NCI-H82 (cell line): ENCODE measurements around the gene PLEKHG1.
A peak's percentile ranks its signal among the peaks of the same experiment; 100 is the strongest.

Experiments
- DNase-seq: peaks from one replicate; lab custom pipeline; 2025; lab: John Stamatoyannopoulos, UW

The PLEKHG1 gene

DNA sequence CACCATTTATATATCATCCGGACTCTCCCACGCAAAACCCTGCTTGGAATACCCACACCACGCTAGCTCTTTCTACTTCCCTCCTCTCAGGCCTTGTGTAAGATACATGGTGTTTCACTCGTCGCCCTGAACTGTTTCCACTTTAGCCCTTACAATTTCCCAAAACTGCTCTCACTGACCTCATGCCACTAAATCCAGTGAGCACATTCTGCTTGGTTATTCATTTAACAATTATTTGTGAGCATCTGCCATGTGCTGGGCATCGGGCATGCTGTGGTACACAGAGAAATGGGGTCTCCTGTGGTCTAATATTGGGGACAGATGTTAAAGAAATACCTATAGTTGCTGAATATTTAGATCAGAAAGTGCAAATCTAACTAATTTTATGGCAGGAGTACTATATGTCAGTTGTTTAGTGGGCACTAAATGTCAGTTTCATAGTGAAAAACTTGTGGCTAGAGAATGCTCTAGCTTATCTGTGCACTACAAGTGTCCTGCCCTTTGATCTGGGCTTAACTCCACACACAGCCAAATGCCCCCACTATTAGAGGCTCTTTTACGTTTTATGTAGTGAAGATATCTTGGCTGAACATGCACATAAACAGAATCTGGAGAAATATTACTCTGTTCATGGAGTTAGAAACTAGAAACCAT lies 41.0 kb downstream of the PLEKHG1 start:
- no peak for DNase-seq

DNA sequence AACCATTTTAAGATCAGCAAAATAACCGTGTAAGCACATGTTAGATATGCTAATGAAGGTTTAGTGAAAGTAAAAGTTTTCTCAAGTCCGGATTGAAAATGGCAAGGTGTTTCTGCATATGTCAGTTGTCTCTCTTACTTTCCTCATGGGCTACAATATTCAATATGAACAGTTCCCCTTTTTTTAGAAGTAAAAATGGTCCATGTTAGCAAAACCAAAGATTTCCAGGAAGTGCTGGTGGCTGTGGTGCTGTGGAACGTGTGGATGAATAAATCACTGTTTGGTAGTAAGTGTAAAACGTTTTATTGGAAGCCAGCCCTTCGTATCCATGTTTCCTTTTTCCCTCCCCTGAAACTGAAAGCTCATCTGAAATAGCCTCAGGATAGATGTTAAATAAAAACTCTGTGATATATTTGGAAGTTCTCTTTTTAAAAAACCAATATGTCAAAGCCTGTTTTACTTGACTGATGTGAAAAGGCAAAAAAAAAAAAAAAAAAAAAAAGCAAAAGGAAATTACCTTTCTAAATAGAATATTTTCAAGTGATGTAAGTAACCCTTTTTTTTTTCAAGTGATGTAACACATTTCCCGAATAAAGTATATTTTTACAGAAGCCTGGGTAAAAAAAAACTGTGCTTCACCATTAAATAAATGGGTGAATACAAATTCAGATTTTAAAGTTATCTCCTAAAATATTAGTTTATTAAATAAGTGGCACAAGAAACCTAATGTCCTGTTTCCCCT lies 41.9 kb downstream of the PLEKHG1 start:
- DNase-seq, result no peak

DNA sequence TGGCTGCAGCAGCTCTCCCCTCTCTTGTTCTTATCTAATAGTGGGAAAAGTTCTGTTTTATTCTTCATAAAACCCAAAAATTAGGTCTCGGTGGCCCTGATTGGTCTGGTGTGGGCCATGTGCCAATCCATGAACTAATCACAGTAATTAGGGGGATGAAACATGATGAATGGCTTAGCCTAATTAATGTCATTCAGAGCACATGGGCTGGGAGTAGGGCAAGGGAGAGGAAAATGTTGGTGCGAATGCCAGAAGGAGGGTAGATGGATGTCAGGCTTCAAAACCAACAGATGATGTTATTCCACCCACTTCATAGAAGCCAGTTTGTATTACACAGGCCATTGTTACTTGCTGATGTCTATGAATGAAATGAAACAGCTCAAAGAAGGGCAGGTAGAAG lies 46.5 kb downstream of the PLEKHG1 start:
- peak; percentile 41 for DNase-seq

DNA sequence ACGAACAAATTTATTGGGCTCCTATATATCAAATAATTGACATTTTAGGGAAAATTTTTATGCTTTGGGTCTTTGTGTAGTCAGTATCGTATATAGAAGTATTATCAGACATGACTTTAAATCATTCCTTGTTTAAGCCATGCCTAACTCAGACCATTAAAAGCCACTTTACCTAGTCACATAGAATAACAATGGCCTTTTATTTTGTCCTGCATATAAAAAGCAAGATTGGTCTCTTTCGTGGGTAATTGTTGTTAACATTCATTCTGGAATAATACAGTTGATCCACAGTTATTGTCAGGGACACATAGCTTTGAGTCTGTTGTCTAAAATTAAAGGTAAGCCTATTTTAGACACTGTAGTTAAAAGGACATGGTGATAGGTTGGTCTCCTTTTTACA lies 47.4 kb downstream of the PLEKHG1 start:
- DNase-seq, result no peak
